ENCODE results near the gene MAG.
"Not testable (repeated sequence)": the region's sequence is repeated elsewhere in the genome, so short reads cannot be mapped to it uniquely, and the experiment has no call there.

The MAG gene

DNA sequence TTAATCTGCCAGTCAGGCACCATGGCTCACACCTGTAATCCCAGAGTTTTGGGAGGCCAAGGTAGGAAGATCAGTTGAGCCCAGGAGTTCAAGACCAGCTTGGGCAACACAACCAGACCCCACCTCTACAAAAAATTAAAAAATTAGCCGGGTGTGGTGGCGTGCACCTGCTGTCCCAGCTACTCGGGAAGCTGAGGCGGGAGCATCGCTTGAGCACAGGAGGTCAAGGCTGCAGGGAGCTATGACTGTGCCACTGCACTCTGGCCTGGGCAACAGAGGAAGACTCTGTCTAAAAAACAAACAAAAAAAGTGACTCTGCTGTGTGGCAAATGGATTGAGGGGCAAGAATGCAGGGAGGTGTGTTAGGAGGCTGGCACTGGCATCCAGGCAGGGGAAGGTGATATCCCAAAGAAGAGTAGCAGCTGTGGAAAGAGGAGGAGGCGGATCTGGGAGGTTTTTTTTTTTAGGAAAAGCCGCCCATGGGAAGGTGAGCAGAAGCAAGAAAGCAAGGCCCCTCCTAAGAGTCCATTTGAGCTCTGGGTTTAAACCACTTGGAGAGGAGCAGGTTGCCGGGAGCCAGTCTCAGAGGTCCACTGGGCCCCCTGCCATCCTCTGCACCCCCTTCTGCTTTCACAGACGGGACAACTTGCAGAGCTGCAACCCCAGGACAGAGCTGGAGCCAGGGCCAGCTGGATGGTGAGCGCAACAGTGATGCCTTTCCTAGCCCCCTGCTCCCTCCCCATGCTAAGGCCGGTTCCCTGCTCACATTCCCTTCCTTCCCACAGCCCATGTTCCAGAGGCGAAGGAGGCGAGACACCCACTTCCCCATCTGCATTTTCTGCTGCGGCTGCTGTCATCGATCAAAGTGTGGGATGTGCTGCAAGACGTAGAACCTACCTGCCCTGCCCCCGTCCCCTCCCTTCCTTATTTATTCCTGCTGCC, 7.5 kb upstream of the MAG start:
- DNase-seq, result no peak

DNA sequence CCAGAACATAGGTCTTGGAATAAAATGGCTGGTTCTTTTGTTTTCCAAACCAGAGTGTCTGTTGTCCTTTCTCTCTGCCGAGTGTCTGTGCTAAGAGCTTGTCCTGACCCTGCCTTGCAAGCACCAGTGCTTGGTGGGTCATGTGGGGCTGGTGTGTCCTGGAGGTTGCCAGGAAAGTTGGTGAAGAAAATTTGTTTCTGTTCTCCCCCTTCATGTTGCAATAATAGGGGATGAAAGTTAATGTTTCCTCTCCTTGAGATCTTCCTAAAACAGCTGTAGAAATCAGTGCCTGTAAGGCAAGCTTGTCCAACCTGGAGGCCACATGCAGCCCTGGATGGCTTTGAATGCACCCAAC, 6.9 kb upstream of the MAG start:
- DNase-seq, result no peak

GRCh38 chr19:35285465-35285864, 6.5 kb upstream of the MAG start:
- DNase-seq, result not testable (repeated sequence)

DNA sequence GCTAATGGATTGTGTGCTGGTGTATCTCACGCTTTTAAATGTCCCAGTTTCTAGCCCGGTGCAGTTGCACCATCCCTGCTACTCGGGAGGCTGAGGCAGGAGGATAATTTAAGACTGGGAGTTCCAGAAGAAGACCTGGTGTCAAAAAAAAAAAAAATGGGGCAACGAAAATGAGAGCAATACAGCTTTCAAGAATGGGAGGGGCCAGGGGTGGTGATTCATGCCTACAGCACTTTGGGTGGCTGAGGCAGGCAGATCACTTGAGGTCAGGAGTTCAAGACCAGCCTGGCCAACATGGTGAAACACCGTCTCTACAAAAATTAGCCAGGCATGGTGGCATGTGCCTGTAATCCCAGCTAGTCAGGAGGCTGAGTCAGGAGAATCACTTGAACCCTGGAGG, 5.9 kb upstream of the MAG start:
- peak; percentile 10 for DNase-seq

GRCh38 chr19:35287713-35288112, 4.2 kb upstream of the MAG start:
- DNase-seq, result no peak

DNA sequence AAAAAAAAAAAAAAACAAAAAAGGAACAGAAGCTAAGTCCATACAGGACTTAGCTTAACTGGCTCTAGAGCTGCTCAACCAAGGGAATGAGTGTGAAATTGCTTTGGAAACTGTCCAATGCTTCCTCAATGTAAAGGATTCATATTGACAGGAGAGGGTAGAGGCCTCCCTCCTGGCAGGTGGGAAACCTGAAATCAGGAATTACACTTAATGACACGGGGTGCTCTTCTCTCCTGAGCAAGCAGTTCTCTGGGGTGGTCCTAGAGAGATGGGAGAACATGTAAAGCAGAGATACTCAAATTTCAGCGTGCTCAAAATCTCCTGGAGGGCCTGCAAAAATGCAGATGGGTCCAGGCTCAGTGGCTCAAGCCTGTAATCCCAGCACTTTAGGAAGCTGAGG, 3.6 kb upstream of the MAG start:
- no peak for DNase-seq

GRCh38 chr19:35288906-35289305, 3.1 kb upstream of the MAG start:
- DNase-seq, result no peak

DNA sequence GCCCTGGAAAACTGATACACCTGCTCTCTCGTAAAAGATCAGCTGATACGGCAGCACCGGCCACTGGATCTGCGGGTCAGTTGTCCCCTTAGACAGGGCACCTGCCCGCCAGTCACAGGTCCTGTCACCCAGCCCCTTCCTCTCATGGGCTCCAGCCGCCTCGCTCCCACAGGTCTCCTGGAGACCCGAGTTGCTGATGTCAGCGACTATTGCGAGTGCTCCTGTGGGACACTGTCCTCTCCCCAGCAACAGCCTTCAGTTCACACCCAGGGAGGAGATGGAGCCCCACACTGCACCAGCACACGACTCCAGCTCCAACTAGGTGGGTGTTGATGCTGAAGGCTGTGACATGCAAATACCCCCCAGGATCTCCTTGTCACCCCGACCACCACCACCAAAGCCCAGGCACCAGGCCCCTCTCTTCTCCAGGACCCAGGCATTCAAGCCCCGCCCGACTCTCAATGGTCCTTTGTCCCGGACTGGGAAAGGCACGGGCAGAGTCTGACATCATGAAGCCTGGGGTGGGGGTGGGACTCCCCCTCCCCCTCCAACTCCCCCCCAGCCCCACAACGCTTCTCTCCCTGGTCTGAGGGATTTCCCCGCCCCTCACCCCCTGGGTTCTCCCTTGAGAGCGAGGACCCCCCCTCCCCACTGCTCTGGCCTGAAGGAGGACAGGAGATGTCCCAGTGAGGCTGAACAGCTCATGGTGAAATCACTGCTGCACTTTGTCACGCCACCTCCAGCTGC, 1.4 kb upstream of the MAG start:
- no peak for DNase-seq

DNA sequence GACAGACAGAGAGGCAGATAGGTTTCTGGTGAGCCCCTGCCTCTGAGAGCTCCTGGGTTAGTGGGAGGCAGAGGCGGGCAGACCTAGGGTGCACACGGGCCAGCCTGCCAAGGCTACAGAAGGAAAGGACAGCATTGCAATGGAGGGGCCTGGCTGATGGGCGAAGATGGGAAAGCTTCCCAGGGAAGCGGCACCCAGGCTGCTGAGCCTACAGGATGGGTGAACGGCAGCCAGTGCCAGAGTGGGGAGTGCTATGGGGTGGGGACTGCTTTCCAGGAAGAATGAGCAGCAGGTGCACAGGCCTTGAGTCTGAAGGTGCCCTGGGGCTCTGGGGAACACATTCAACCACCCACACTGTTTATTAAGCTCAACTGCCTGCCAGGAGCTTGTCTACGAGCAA, 702 bp upstream of the MAG start:
- no peak for DNase-seq

GRCh38 chr19:35292421-35293362, 731 bp downstream of the MAG start:
- no peak for DNase-seq

DNA sequence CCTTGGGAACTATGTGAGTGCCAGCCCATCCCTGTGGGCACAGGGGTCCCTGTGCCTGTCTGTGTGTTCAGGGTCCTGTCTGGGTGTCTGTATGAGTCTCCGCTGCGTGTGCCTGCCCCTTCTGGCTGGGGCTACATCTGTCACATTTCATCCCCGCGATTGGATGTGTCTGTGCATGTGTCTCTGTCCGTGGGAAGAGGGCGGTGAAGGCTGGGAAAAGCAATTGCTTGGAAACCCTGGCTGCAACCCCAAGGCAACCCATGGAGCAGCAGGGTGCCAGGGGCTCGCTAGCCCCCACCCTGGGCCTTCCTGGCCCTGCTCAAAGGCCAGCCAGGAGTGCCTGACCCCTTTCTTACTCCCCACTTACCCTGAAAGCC, 1.4 kb downstream of the MAG start:
- DNase-seq, result no peak

DNA sequence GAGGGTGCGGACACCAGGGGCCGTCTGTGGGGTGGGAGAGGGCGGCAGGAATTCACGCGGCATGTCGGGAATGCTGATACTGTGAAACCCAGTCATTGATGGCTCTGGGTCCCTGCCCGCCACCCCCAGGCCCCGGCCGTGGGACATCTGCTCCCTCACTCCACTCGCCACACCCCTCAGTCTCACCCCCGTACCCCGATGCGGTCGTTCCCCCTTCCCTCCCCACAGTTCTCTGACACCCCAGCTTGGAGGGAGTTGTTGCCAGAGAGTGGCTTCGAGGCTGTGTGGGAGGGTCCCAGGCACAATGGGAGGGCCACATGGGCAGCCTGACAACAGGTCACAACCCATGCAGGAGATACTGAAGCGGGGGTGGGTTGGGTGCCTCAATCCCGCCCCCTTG, 1.8 kb downstream of the MAG start:
- DNase-seq, result no peak

DNA sequence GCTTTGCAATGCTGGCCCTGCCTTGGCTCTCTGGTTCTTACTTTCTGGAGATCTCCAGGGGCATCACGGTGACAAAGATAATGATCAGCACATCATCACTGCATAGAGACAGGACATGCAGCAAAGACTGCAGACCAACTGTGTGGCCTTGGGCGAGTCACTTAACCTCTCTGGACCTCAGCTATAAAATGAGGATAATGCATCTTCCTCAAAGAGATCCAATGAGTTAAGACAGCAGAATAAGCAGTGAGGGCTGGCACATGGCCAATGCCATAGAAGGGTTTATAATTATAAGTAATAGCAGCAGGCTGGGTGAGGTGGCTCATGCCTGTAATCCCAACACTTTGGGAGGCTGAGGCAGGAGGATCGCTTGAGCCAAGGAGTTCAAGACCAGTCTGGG, 2.4 kb downstream of the MAG start:
- no peak for DNase-seq

DNA sequence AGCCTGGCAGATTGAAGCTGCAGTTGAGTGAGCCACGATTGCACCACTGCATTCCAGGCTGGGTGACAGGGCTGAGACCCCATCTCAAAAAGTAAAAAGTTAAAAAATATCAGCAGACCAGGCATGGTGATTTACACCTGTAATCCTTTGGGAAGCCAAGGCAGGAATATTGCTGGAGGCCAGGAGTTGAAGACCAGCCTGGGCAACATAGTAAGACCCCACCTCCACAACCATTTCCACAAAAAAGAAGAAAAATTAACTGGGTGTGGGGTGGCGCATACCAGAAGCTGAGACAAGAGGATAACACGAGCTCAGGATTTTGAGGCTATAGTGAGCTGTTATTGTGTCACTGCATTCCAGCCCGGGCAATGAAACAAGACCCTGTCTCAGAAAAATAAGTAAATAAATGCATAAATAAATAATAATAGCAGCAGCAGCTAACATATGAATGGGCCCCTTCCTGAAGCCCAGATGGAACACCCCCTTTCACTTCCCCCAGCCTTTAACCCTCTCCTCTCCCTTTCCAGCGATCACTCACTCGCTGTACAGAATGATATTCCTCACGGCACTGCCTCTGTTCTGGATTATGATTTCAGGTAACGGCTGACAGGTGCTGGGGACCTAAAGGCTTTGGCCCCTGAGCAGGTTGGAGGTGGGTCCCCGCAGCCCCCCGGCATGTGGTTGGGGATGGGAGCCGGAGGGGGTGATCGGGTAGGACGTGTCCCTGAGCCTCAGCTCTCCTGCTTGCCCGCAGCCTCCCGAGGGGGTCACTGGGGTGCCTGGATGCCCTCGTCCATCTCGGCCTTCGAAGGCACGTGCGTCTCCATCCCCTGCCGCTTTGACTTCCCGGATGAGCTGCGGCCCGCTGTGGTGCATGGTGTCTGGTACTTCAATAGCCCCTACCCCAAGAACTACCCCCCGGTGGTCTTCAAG, 3.2 kb downstream of the MAG start:
- no peak for DNase-seq

GRCh38 chr19:35295792-35296462, 4.0 kb downstream of the MAG start:
- no peak for DNase-seq

GRCh38 chr19:35296644-35297514, 4.9 kb downstream of the MAG start:
- no peak for DNase-seq

GRCh38 chr19:35297515-35297848, 5.5 kb downstream of the MAG start:
- DNase-seq, result no peak

DNA sequence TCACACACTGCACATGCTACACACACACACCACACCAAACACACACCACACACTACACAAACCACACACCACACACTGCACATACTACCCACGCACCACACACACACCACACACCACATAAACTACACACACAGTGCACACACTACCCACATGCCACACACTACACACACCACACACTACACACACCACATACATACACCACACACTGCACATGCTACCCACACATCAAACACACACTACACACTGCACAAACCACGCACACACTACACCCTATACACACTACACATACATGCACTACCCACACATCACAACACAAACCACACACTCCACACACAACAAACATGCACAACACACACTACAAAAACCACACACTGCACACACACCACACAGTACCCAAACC, 6.0 kb downstream of the MAG start:
- no peak for DNase-seq

DNA sequence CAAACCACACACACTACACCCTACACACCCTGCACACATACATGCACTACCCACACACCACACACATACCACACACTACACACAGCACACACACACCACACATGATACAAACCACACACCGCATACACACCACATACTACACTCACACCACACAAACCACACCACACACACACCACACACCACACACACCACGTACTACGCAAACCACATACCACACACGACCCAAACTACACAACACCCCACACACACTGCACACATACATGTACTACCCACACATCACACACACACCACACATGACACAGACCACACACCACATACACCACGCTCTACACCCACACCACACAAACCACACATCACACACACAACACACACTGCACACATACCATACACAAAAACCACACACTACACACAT, 6.6 kb downstream of the MAG start:
- no peak for DNase-seq

DNA sequence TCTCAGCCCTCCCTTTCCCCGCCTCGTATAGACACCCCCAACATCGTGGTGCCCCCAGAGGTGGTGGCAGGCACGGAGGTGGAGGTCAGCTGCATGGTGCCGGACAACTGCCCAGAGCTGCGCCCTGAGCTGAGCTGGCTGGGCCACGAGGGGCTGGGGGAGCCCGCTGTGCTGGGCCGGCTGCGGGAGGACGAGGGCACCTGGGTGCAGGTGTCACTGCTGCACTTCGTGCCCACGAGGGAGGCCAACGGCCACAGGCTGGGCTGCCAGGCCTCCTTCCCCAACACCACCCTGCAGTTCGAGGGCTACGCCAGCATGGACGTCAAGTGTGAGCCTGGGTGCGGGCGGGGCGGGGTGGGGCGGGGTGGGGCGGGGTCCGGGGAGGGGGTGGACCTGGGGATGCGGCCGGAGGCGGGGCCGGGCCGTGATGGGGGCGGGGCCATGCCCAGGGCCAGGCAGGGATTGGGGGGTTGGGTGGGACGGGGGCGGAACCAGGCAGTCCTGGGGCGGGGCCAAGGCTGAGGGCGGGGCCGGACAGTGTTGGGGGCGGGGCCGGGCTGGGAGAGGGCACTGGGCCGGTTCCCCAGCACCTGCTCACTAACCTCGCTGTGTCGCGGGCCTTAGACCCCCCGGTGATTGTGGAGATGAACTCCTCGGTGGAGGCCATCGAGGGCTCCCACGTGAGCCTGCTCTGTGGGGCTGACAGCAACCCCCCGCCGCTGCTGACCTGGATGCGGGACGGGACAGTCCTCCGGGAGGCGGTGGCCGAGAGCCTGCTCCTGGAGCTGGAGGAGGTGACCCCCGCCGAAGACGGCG, 7.8 kb downstream of the MAG start:
- no peak for DNase-seq

Measured in stimulated activated naive CD4-positive, alpha-beta T cell treated with Interleukin-2 at 50 U/mL for 16 hours (primary cell).